ENCODE results near the gene TNFRSF11A.

TNFRSF11A gene

GRCh38 chr18:62327977-62328376 lies 2.9 kb downstream of the TNFRSF11A start:
- no peaks in the 10 kb centered on the region for H3K9me3 ChIP-seq (ENCODE audit: insufficient read depth, low read length, severe bottlenecking)
- no peaks in the 10 kb centered on the region for H3K36me3 ChIP-seq (ENCODE audit: insufficient read depth, low read length)
- H2AFZ ChIP-seq (ENCODE audit: low read depth, low read length), result no peak overlapping the region
- H3K27me3 ChIP-seq (ENCODE audit: insufficient read depth, low read length, poor library complexity), result peaks cover 13% of the 10 kb centered on the region
- no peaks in the 10 kb centered on the region for H3K4me1 ChIP-seq (ENCODE audit: insufficient read depth, low read length)
- ATAC-seq (ENCODE audit: insufficient read depth, low read depth), result no peak
- TF ChIP-seq CTCF (IDR thresholded peaks at IDR 0.05; ENCODE audit: borderline replicate concordance, extremely low read depth, low read length, poor library complexity, severe bottlenecking), result no peak
- no peak for TF ChIP-seq EZH2 (IDR thresholded peaks at IDR 0.05; ENCODE audit: borderline replicate concordance, low read depth, low read length, severe bottlenecking)
- H3K9ac ChIP-seq (ENCODE audit: low read depth, low read length), result no peak overlapping the region
- no peak overlapping the region for H3K4me3 ChIP-seq (ENCODE audit: low read depth in 1 of 2, low read length in 2 of 2)
- H3K79me2 ChIP-seq (ENCODE audit: insufficient read depth, low read length), result no peaks in the 10 kb centered on the region
- no peak overlapping the region for H3K4me2 ChIP-seq (ENCODE audit: insufficient read depth, low read length)
- no peak overlapping the region for H3K27ac ChIP-seq (ENCODE audit: low read length)
- H4K20me1 ChIP-seq (ENCODE audit: insufficient read depth, low read length), result no peaks in the 10 kb centered on the region; the same call in 1 of the 2 replicates
- DNase-seq, result no peak

- H3K9me3 ChIP-seq (ENCODE audit: insufficient read depth, low read length, severe bottlenecking), result no peaks in the 10 kb centered on the region
- no peaks in the 10 kb centered on the region; the same call in 1 of the 2 replicates for H4K20me1 ChIP-seq (ENCODE audit: insufficient read depth, low read length)
- no peaks in the 10 kb centered on the region for H3K4me1 ChIP-seq (ENCODE audit: insufficient read depth, low read length)
- H3K36me3 ChIP-seq (ENCODE audit: insufficient read depth, low read length), result no peaks in the 10 kb centered on the region
- H3K27ac ChIP-seq (ENCODE audit: low read length), result no peak overlapping the region
- H3K27me3 ChIP-seq (ENCODE audit: insufficient read depth, low read length, poor library complexity), result peaks cover 9% of the 10 kb centered on the region
- TF ChIP-seq CTCF (IDR thresholded peaks at IDR 0.05; ENCODE audit: borderline replicate concordance, extremely low read depth, low read length, poor library complexity, severe bottlenecking), result no peak
- TF ChIP-seq EZH2 (IDR thresholded peaks at IDR 0.05; ENCODE audit: borderline replicate concordance, low read depth, low read length, severe bottlenecking), result no peak
- ATAC-seq (ENCODE audit: insufficient read depth, low read depth) (no peak), DNase-seq (no peak)
- no peak overlapping the region for H3K4me2 ChIP-seq (ENCODE audit: insufficient read depth, low read length)
- no peaks in the 10 kb centered on the region for H3K79me2 ChIP-seq (ENCODE audit: insufficient read depth, low read length)
- H3K4me3 ChIP-seq (ENCODE audit: low read depth in 1 of 2, low read length in 2 of 2), result no peak overlapping the region
- no peak overlapping the region for H2AFZ ChIP-seq (ENCODE audit: low read depth, low read length)
- H3K9ac ChIP-seq (ENCODE audit: low read depth, low read length), result no peak overlapping the region
Observed at GRCh38 chr18:62328586-62329525, 3.7 kb downstream of the TNFRSF11A start.

- H4K20me1 ChIP-seq (ENCODE audit: insufficient read depth, low read length), result no peaks in the 10 kb centered on the region; the same call in 1 of the 2 replicates
- H2AFZ ChIP-seq (ENCODE audit: low read depth, low read length), result no peak overlapping the region
- no peak overlapping the region for H3K9ac ChIP-seq (ENCODE audit: low read depth, low read length)
- no peak; the same call in 2 of the 3 replicates for ATAC-seq (ENCODE audit: insufficient read depth, low read depth)
- H3K27ac ChIP-seq (ENCODE audit: low read length), result no peak overlapping the region
- no peak overlapping the region for H3K4me2 ChIP-seq (ENCODE audit: insufficient read depth, low read length)
- H3K4me1 ChIP-seq (ENCODE audit: insufficient read depth, low read length), result no peaks in the 10 kb centered on the region
- no peaks in the 10 kb centered on the region for H3K9me3 ChIP-seq (ENCODE audit: insufficient read depth, low read length, severe bottlenecking)
- H3K4me3 ChIP-seq (ENCODE audit: low read depth in 1 of 2, low read length in 2 of 2), result no peak overlapping the region
- no peak for DNase-seq
- no peaks in the 10 kb centered on the region for H3K79me2 ChIP-seq (ENCODE audit: insufficient read depth, low read length)
- no peaks in the 10 kb centered on the region for H3K36me3 ChIP-seq (ENCODE audit: insufficient read depth, low read length)
- TF ChIP-seq CTCF (IDR thresholded peaks at IDR 0.05; ENCODE audit: borderline replicate concordance, extremely low read depth, low read length, poor library complexity, severe bottlenecking) (no peak), EZH2 (IDR thresholded peaks at IDR 0.05; ENCODE audit: borderline replicate concordance, low read depth, low read length, severe bottlenecking) (no peak)
- peaks cover 9% of the 10 kb centered on the region for H3K27me3 ChIP-seq (ENCODE audit: insufficient read depth, low read length, poor library complexity)
Observed at GRCh38 chr18:62329691-62330454, 4.8 kb downstream of the TNFRSF11A start.
